HUES6 (cell line): ENCODE data around the gene HNRNPR.
"Not testable (repeated sequence)": the region's sequence is repeated elsewhere in the genome, so short reads cannot be mapped to it uniquely, and the experiment has no call there.

Experiments used
- H3K27ac ChIP-seq: 2 replicates; pipeline ENCODE4 v1.7.0; 2013; ENCODE audit warnings: low read depth, mild to moderate bottlenecking, low read length, inconsistent platforms
- H3K27me3 ChIP-seq: 2 replicates; pipeline ENCODE4 v1.6.1; 2013; ENCODE audit warnings: low read length; ENCODE audit not compliant: control insufficient read depth, insufficient read depth
- H3K36me3 ChIP-seq: 2 replicates; pipeline ENCODE4 v1.6.1; 2013; ENCODE audit warnings: low read length; ENCODE audit not compliant: control insufficient read depth, insufficient read depth
- H3K4me1 ChIP-seq: 2 replicates; pipeline ENCODE4 v1.6.1; 2013; ENCODE audit warnings: low read length; ENCODE audit not compliant: control insufficient read depth, insufficient read depth
- H3K4me3 ChIP-seq: 2 replicates; pipeline ENCODE4 v1.5.1; 2013; ENCODE audit warnings: low read depth, low read length
- H3K9ac ChIP-seq: one replicate; pipeline ENCODE4 v1.6.1; 2013; ENCODE audit warnings: mild to moderate bottlenecking, low read length
- H3K9me3 ChIP-seq: 2 replicates; pipeline ENCODE4 v1.6.1; 2013; ENCODE audit warnings: low read depth, low read length; ENCODE audit not compliant: control insufficient read depth, insufficient read depth

Gene HNRNPR

GRCh38 chr1:23380719-23381118 lies 36.6 kb upstream of the HNRNPR start:
- Histone ChIP-seq H3K9ac (no peak overlapping the region), H3K27ac (no peak overlapping the region), H3K27me3 (peaks cover 87% of the 10 kb centered on the region), H3K36me3 (no peaks in the 10 kb centered on the region), H3K4me3 (no peak overlapping the region), H3K9me3 (no peaks in the 10 kb centered on the region; the same call in 1 of the 2 replicates), H3K4me1 (peaks cover 6% of the 10 kb centered on the region; the same call in 1 of the 2 replicates)

GRCh38 chr1:23380236-23380635 lies 36.2 kb upstream of the HNRNPR start:
- not testable (repeated sequence) for H3K27ac ChIP-seq, H3K9ac ChIP-seq, H3K4me3 ChIP-seq, H3K9me3 ChIP-seq, H3K36me3 ChIP-seq, H3K4me1 ChIP-seq
- peaks cover 87% of the 10 kb centered on the region for H3K27me3 ChIP-seq

- Histone ChIP-seq H3K9me3 (no peaks in the 10 kb centered on the region), H3K4me1 (peaks cover 30% of the 10 kb centered on the region), H3K4me3 (no peak overlapping the region), H3K27ac (no peak overlapping the region), H3K36me3 (no peaks in the 10 kb centered on the region), H3K27me3 (peaks cover 89% of the 10 kb centered on the region), H3K9ac (no peak overlapping the region)
Measured at GRCh38 chr1:23376890-23377811, 33.1 kb upstream of the HNRNPR start.

- H3K36me3 ChIP-seq, H3K4me3 ChIP-seq, H3K9me3 ChIP-seq: not testable (repeated sequence)
- peak overlapping the region; percentile 76 for H3K9ac ChIP-seq
- H3K27me3 ChIP-seq, result peaks cover 96% of the 10 kb centered on the region
- peak overlapping the region; percentile 46; the same call in 1 of the 2 replicates for H3K27ac ChIP-seq
- peaks cover 57% of the 10 kb centered on the region for H3K4me1 ChIP-seq
Measured at GRCh38 chr1:23374079-23374735, 30.1 kb upstream of the HNRNPR start.

- no peak overlapping the region for H3K9ac ChIP-seq
- H3K36me3 ChIP-seq, result no peaks in the 10 kb centered on the region
- H3K4me1 ChIP-seq, result peaks cover 64% of the 10 kb centered on the region
- H3K4me3 ChIP-seq, result no peak overlapping the region; the same call in 1 of the 2 replicates
- H3K9me3 ChIP-seq, result no peaks in the 10 kb centered on the region; the same call in 1 of the 2 replicates
- no peak overlapping the region for H3K27ac ChIP-seq
- peaks cover 89% of the 10 kb centered on the region for H3K27me3 ChIP-seq
Measured at GRCh38 chr1:23371987-23372880, 28.1 kb upstream of the HNRNPR start.

- Histone ChIP-seq H3K4me3 (peak overlapping the region; percentile 90), H3K9me3 (peaks cover 6% of the 10 kb centered on the region; the same call in 1 of the 2 replicates), H3K4me1 (peaks cover 59% of the 10 kb centered on the region), H3K36me3 (no peaks in the 10 kb centered on the region), H3K27me3 (peaks cover 91% of the 10 kb centered on the region), H3K9ac (peak overlapping the region; percentile 39), H3K27ac (no peak overlapping the region; the same call in 1 of the 2 replicates)
Measured at GRCh38 chr1:23370709-23371584, 26.9 kb upstream of the HNRNPR start.

- Histone ChIP-seq H3K4me3 (peak overlapping the region; percentile 90), H3K9ac (no peak overlapping the region), H3K4me1 (peaks cover 59% of the 10 kb centered on the region), H3K9me3 (peaks cover 6% of the 10 kb centered on the region; the same call in 1 of the 2 replicates), H3K27ac (no peak overlapping the region), H3K27me3 (peaks cover 88% of the 10 kb centered on the region), H3K36me3 (no peaks in the 10 kb centered on the region)
Measured at GRCh38 chr1:23370330-23370708, 26.2 kb upstream of the HNRNPR start.

- Histone ChIP-seq H3K9me3 (peaks cover 10% of the 10 kb centered on the region), H3K36me3 (no peaks in the 10 kb centered on the region), H3K4me3 (peak within 1 kb of the TSS; percentile 90), H3K4me1 (peaks cover 56% of the 10 kb centered on the region), H3K27me3 (peaks cover 85% of the 10 kb centered on the region), H3K9ac (peak within 1 kb of the TSS; percentile 86), H3K27ac (peak within 1 kb of the TSS; percentile 75; the same call in 1 of the 2 replicates)
Measured at GRCh38 chr1:23369335-23370013, 25.4 kb upstream of the HNRNPR start, which contains the start of gene ZNF436. Gene ZNF436, minus strand, starts transcription at chr1:23369836. Its CDS starts 1,831 bp downstream, at chr1:23368005.

GRCh38 chr1:23368562-23369334 lies 24.7 kb upstream of the HNRNPR start:
- no peaks in the 10 kb centered on the region for H3K36me3 ChIP-seq
- H3K4me3 ChIP-seq, result peak overlapping the region; percentile 90
- H3K9me3 ChIP-seq, result peaks cover 17% of the 10 kb centered on the region
- peak overlapping the region; percentile 86 for H3K9ac ChIP-seq
- H3K27ac ChIP-seq, result peak overlapping the region; percentile 75; the same call in 1 of the 2 replicates
- H3K27me3 ChIP-seq, result peaks cover 85% of the 10 kb centered on the region
- peaks cover 51% of the 10 kb centered on the region for H3K4me1 ChIP-seq
